Activated CD4-positive, alpha-beta T cell treated with anti-CD3 and anti-CD28 coated beads for 48 hours (primary cell): ENCODE measurements around the gene NUMBL.

Source experiments
- DNase-seq: peaks from one replicate; pipeline ENCODE4 v3.0.0-alpha.2; 2020

NUMBL gene

GRCh38 chr19:40716031-40716481 lies 25.6 kb upstream of the NUMBL start:
- peak; percentile 80 for DNase-seq

GRCh38 chr19:40714441-40715299 lies 24.2 kb upstream of the NUMBL start:
- peak; percentile 95 for DNase-seq

- no peak for DNase-seq
Measured at GRCh38 chr19:40713939-40714338, 23.5 kb upstream of the NUMBL start.

GRCh38 chr19:40709817-40710216 lies 19.4 kb upstream of the NUMBL start:
- no peak for DNase-seq

DNA sequence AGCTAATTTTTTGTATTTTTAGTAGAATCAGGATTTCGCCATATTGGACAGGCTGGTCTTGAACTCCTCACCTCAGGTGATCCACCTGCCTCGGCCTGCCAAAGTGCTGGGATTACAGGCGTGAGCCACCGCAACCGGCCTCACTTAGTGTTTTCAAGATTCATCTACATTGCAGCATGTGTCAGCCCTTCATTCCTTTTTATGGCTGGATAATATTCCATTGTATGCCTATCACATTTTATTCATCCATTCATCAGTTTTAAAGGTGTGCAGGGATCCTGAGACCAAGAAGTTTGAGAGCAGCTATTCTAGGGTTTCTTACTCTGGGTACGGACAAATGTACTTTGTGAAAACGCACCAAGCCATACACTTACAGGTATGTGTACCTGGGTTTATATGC lies 17.2 kb upstream of the NUMBL start:
- no peak for DNase-seq

DNA sequence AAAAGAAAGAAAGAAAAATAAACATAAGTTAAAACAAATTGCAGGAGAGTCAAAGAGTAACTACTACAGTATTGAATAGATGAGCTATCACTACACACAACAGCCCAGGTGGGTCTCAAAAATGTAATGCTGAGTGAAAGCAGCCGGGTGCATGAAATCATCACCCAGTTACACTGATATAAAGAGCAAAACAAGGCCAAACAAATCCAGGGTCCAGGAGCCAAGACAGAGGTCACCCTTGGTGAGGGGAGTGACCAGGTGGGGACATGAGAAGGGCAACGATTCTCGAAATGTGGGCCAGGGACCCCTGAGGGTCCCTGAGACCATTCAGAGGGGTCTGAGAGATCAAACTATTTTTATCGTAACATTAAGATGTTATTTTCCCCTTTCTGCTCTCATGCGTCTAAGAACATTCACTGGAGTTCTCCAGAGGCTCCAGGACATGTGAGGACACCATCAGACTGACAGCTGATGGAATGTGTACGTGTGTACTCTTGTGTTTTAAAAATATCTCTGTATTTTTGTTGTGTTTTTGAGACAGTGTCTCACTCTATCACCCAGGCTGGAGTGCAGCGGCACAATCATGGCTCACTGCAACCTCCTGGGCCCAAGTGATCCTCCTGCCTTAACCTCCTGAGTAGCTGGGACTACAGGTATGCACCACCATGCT lies 15.6 kb upstream of the NUMBL start:
- no peak for DNase-seq

GRCh38 chr19:40705362-40705651 lies 14.9 kb upstream of the NUMBL start:
- no peak for DNase-seq

GRCh38 chr19:40704491-40705361 lies 14.3 kb upstream of the NUMBL start:
- no peak for DNase-seq

DNA sequence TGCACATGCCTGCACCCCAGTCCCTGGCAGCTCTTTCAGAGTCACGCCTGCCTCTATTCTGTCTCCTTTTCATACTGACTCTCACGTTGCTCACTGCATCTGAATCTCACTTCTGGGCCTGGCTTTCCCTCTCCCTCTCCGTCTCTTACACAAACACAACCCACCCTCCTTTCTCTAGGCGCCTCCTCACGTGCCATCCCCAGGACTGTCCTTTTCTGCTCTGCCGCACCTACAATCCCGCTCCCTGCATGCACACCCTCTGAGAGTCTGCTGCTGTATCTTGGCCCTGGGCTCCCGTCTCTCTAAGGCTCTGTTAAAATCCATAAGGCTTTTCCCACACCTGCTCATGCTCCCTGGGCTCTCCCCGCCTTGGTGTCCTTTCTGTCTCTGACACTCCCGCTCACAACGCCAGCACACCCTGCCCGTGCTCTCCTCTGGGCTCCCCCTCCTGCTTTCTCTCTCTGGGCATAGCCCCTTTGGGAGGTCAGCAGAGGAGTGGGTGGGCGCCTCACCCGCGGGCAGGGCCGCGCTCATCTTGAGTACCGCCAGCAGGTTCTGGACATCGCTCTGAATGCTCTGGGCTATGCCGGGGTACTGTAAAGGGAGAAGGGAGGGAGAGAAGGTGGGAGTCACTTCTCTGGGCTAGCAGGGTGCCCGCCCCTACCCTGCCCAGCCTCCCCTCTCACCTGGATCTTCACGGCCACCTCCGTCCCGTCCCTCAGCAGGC lies 12.7 kb upstream of the NUMBL start:
- DNase-seq: no peak

DNA sequence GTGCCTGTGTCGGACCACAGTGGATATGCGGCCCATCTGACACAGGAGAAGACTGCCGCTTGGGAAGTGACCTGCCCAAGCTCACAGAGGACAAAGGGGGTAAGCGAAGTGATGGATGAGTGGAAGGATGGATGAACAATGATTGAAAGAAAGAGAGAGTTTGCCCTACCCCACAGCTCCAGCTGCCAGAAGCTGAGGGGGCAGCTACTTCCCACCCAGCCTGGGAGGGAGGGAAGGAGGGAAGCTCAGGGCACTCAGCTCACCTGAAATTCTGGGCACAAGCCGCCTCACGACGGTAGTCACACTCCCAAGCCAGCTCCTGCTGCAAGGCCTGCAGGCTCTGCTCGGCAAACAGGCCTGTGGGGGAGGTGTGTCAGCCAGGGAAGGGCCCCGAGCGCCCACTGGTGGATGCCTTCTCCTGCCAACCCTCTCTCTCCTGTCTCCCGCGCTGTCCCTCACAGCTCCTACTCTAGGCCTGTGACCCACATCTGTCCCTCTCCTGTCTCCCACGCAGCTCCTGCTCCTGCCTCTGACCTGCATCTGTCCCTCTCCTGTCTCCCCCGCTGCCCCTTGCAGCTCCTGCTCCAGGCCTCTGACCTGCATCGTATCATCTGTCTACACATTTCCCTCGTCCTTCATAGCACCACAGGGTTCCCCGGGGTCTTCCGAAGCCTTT lies 12.0 kb upstream of the NUMBL start:
- DNase-seq: no peak

DNA sequence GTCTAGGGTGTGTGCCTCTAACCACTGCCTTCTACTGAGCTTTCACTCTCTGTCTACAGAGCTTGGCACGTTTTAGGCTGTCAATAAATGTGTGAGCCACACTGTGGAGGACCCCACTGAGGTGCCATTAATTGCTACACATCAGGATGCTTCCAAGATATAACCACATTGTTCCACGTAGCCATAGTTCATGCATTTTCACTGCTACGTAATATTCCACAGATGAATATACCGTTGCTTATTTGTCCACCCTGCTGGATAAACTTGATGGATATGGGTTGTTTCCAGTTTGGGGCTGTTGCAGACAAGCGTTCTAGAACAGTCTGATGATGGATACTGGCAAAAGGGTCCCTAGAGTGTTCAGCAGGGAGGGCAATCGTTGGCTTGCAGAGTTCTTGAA lies 11.3 kb upstream of the NUMBL start:
- no peak for DNase-seq

GRCh38 chr19:40700083-40700482 lies 9.6 kb upstream of the NUMBL start:
- DNase-seq: no peak

DNA sequence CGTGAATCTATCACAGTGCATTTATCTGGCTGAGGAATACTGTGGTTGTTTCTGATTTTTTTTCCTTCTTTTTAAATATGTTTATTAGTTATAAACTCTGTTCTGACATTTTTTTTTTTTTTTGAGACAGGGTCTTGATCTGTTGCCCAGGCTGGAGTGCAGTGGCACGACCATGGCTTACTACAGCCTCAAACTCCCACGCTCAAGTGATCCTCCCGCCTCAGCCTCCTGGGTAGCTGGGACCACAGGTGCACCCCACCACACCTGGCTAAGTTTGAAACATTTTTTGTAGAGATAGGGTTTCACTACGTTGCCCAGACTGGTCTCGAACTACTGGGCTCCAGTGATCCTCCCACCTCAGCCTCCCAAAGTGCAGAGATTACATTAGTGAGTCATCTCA lies 6.6 kb upstream of the NUMBL start:
- DNase-seq: no peak

GRCh38 chr19:40695881-40696280 lies 5.4 kb upstream of the NUMBL start:
- no peak for DNase-seq

GRCh38 chr19:40693896-40694295 lies 3.4 kb upstream of the NUMBL start:
- no peak for DNase-seq

DNA sequence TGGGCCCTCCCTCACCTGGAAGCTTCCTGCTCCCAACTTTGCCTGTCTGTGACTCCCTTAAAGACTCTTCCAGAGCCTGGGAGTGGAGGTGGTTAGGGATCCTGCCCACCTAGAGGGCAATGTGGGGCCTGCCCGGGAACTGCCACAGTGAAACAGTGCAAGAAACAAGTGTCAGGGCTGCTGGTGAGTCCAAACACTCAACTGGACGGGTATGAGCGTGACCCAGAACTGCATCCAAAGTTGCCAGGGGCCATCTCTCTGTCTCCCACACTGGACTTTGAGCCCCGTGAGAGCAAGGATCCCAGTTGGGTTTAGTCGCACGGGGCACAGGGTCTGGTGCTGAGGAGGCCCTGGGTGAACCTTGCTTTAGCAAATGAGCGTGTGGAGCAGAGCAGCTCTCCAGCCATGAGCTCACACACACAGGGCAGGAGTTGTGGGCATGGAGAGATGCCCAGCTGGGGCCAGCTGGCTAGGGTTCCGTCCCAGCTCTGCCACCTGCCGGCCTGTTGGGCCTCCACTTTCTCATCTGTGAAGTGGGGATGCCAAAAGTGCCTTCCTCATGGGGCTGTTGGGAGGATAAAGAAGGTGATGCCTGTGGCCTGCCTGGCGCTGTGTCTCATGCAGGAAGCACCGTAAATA lies 2.8 kb upstream of the NUMBL start:
- no peak for DNase-seq

- DNase-seq: no peak
Measured at GRCh38 chr19:40692212-40692551, 1.7 kb upstream of the NUMBL start.

DNA sequence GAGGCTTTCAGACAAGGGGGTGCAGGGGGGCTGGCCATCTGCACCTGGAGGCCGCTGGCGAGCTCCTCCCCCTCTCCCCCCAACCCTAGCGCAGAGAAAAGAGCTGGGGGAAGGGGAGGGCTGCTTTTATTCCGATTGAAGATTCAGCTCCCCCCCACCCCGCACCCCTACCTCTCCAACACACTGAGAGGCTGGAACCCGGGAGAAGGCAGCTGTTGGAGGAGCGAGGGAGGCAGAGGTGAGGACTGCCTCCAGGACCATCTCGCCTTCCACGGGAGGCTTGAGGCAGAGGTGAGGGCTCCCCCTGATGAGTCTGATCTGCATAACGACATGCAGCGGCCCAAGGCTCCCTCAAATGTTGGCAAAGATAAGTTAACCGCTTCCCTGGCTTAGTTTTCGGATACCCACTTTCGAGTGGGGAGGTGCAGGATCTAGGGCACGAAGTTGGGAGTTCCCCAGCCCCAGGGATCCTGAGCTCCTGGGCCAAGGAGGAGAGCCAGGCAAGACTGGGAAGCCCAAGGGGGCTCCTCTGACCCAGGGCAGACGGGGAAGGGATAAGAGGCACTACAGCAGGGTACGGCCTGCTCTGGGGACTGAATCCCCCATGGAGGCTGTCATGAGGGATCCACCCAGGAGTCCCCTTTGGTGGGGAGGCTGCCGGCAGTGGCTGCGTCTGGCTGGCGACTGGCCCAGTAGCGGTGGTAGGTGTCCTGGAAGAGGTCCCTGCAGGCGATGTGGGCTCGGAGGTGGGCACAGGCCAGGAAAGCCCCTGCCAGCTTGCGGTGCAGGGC lies 1.2 kb upstream of the NUMBL start:
- peak; percentile 35 for DNase-seq

DNA sequence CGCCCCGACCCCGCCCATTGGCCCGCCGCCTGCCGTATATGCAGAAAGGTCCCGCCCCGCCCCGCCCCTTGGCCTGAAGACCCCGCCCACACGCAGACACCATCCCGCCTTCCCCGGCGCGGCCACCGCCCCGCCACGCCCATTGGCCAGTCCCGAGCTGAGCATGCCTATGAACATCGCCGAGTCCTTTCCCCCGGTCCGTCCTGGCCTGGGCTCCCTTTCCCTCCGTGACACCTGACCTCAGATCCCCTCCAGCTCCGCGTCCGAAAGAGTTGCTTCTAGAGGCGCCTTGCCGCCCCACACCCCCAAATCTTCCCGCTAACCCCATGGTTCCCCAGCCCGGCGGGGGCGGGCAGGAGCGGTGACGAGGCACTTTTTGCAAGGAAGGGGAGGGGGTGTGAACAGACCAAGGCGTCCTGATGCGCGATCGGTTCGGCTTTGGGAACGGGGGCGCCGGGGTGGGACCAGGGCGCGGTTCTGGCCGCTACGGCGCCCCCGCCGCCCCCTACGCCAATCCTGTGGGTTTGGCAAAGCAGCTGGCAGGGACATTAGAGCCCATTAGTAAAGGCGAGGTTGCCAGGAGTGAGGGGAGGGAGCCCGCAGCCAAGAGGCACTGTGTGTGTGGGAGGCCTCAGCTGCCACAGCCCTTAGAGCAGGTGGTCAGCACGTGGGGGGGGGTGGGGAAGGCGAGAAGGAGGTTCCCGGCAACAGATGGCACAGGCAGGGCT lies 406 bp upstream of the NUMBL start:
- DNase-seq: peak; percentile 93

DNA sequence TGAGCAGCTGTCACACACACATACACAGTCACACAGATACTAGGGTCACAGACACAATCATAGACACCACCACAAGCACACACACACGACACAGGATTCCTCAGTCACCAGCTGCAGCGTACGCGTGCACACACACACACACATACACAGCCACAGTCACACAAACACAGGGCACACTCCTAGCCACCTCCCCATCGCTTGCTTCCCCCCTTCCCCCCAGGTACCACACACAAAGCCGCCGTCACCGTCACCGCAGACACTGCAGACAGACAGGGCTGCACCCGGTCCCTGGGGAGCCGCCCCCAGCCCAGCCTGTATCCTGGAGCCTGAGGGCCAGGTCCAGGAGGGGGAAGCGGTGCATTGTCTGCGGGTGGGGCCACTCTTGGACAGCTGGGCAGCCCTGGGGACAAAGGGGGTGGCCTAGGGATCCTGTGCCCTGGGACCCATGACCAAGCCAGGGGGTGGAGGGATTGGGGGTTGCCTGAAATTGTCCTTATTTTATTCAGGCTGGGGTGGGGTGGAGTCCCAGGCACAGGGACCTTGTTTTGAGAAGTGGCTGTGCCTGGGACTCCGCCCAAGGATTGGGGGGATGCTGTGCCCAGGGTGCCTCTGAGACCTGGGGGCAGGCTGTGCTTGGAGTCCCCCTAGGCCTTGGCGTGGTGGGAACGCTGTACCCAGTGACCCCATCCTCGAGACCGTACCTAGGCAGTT lies 957 bp downstream of the NUMBL start:
- DNase-seq: peak; percentile 39
